Right lobe of liver (tissue), 6 donors: Measurements from ENCODE around the gene OAS2. TPM values are rescaled to one million over a fixed set of nuclear protein-coding genes. Genes with fewer than 3 reads are reported as not detected.

Source experiments
- ATAC-seq, 4 donors: fragments of 200-7000 bp; cut with Tn5 transposase; one replicate each; pipeline ENCODE4 v1.9.1; 2020; ENCODE audit warnings: mild to moderate bottlenecking in 4 of 4, moderate library complexity in 4 of 4
- DNase-seq, 3 donors: peaks; one replicate each; pipeline ENCODE4 v3.0.0-alpha.2; 2020
- H3K27ac ChIP-seq, 3 donors: fragments of 200-600 bp; one replicate each; pipeline ENCODE4 v1.8.0; 2022
- H3K27me3 ChIP-seq, 2 donors: fragments of 200-600 bp; one replicate each; pipeline ENCODE4 v1.8.0; 2022
- H3K36me3 ChIP-seq, 4 donors: fragments of 200-600 bp; sonication (generic) in 1 of 4; one replicate each; pipeline versions ENCODE4 v1.5.1 to v1.8.0; 2017 to 2022; ENCODE audit warnings: control low read depth in 1 of 4
- H3K4me1 ChIP-seq, 4 donors: fragments of 200-600 bp; sonication (generic) in 1 of 4; one replicate each; pipeline versions ENCODE4 v1.5.1 to v1.8.0; 2017 to 2022; ENCODE audit warnings: control low read depth in 1 of 4
- H3K4me3 ChIP-seq, 3 donors: fragments of 200-600 bp; one replicate each; pipeline ENCODE4 v1.8.0; 2022
- H3K9me3 ChIP-seq, 4 donors: fragments of 200-600 bp; sonication (generic) in 1 of 4; one replicate each; pipeline versions ENCODE4 v1.5.1 to v1.8.0; 2017 to 2022; ENCODE audit warnings: control low read depth in 1 of 4
- CTCF ChIP-seq, 4 donors: fragments of 200-600 bp in 3 of 4; fragments of 450-650 bp in 1 of 4; IDR thresholded peaks; one replicate each; pipeline versions ENCODE4 v1.5.1 to v1.8.0; 2016 to 2022; ENCODE audit warnings: antibody characterized with exemption in 4 of 4, mild to moderate bottlenecking in 2 of 4
- POLR2A ChIP-seq: fragments of 450-650 bp; IDR thresholded peaks from one replicate; pipeline ENCODE4 v1.6.1; 2017; ENCODE audit warnings: antibody characterized with exemption, mild to moderate bottlenecking
- WGBS: methylation state at CpG from one replicate; pipeline ENCODE4 v1.1.6; 2018; ENCODE audit warnings: low coverage, low lambda C conversion rate; ENCODE audit not compliant: insufficient coverage; ENCODE audit errors: missing lambda C conversion rate; 5-methylcytosine and 5-hydroxymethylcytosine counted together
- intact Hi-C, 2 donors: fragments of 100-400 bp; cut with DNase I; formaldehyde crosslinking; loops; one replicate each; pipeline versions ENCODE4 v1.11.2 to v1.14.1; 2022
- total RNA-seq, 6 experiments: library from RNA; depleted of rRNA in 2 of 6; stranded (reverse); fragments of >200 nt in 2 of 6; fragmentation: NEBNext Ultra II Directional in 3 of 6; extraction: Animal tissue kit (Norgen Biotek cat#: 25700) in 3 of 6; gene quantifications; one replicate each; pipeline versions ENCODE4 v1.1.0 to v1.2.4, GENCODE V29; 2016 to 2023
- donor health status: DM: no; HTN: yes; CAD: no.
- donor health status: DM: no; HTN: no; CAD: no.
- donor health status: DM: no; HTN: no; CAD: no.
- donor health status: DM: no; HTN: yes; CAD: no.
- donor health status: DM: no; HTN: yes; CAD: no.

OAS2 gene
- total RNA-seq, 6 experiments from 2014 or later, result 5.2 to 13.4 (median 7.1) TPM

- no peaks in the 10 kb centered on the region for H3K27me3 ChIP-seq
- ATAC-seq (no peak), DNase-seq (no peak)
- H3K4me1 ChIP-seq, result peaks cover 0 to 6% (median 0%) of the 10 kb centered on the region in 4 donors
- H3K4me3 ChIP-seq, result no peak overlapping the region
- 53% methylated on average over 4 of the region's 7 CpGs for WGBS
- no peak for TF ChIP-seq POLR2A
- H3K36me3 ChIP-seq, result no peaks in the 10 kb centered on the region
- H3K9me3 ChIP-seq, result no peaks in the 10 kb centered on the region
- H3K27ac ChIP-seq, result no peak overlapping the region
- intact Hi-C loops, result loop anchor here in 1 of 2 donors (10.0 kb wide), 1 partner anchor 133 kb away; no protein-coding TSS in a partner anchor
Observed at GRCh38 chr12:113041560-113041959, 63.2 kb downstream of the OAS2 start.

- 76% methylated on average over 4 of the region's 8 CpGs for WGBS
- H3K27me3 ChIP-seq, result no peaks in the 10 kb centered on the region
- intact Hi-C loops, result loop anchor here in 1 of 2 donors (10.0 kb wide), 1 partner anchor 132 kb away; no protein-coding TSS in a partner anchor
- no peak overlapping the region for H3K4me3 ChIP-seq
- no peaks in the 10 kb centered on the region for H3K36me3 ChIP-seq
- no peak overlapping the region for H3K27ac ChIP-seq
- peaks cover 0 to 6% (median 0%) of the 10 kb centered on the region in 4 donors for H3K4me1 ChIP-seq
- no peak for ATAC-seq
- no peak for DNase-seq
- TF ChIP-seq CTCF (IDR thresholded peaks at IDR 0.05) (no peak), POLR2A (no peak)
- H3K9me3 ChIP-seq, result no peaks in the 10 kb centered on the region
Observed at GRCh38 chr12:113043240-113043639, 64.9 kb downstream of the OAS2 start.

- Histone ChIP-seq H3K27me3 (no peaks in the 10 kb centered on the region), H3K36me3 (no peaks in the 10 kb centered on the region), H3K27ac (no peak overlapping the region), H3K4me3 (no peak overlapping the region), H3K9me3 (no peaks in the 10 kb centered on the region), H3K4me1 (peaks cover 0 to 6% (median 0%) of the 10 kb centered on the region in 4 donors)
- DNase-seq, result no peak
- 61% methylated on average over 3 of the region's 3 CpGs for WGBS
- intact Hi-C loops, result loop anchor here in 1 of 2 donors (10.0 kb wide), 1 partner anchor 130 kb away; no protein-coding TSS in a partner anchor
- TF ChIP-seq POLR2A, result no peak
- TF ChIP-seq CTCF (IDR thresholded peaks at IDR 0.05), result no peak
- no peak for ATAC-seq
Observed at GRCh38 chr12:113044516-113044915, 66.2 kb downstream of the OAS2 start.

- Histone ChIP-seq H3K36me3 (no peaks in the 10 kb centered on the region), H3K4me3 (no peak overlapping the region), H3K9me3 (no peaks in the 10 kb centered on the region), H3K4me1 (no peaks in the 10 kb centered on the region), H3K27ac (no peak overlapping the region), H3K27me3 (no peaks in the 10 kb centered on the region)
- intact Hi-C loops, result loop anchor here in 1 of 2 donors (5.0 to 10.0 kb wide), 2 partner anchors 49 to 126 kb away; no protein-coding TSS in a partner anchor
- TF ChIP-seq POLR2A (no peak), CTCF (IDR thresholded peaks at IDR 0.05) (peak; percentile 77 to 91 (median 83))
- peak; percentile 91 to 97 (median 95) for ATAC-seq
- 0% methylated on average over 6 of the region's 6 CpGs for WGBS
- DNase-seq, result no peak
Observed at GRCh38 chr12:113048716-113049127, 70.4 kb downstream of the OAS2 start.

GRCh38 chr12:113049976-113050742 lies 71.8 kb downstream of the OAS2 start:
- Histone ChIP-seq H3K36me3 (no peaks in the 10 kb centered on the region), H3K4me3 (no peak overlapping the region), H3K4me1 (no peaks in the 10 kb centered on the region), H3K9me3 (no peaks in the 10 kb centered on the region), H3K27ac (no peak overlapping the region), H3K27me3 (no peaks in the 10 kb centered on the region)
- DNase-seq, result no peak
- TF ChIP-seq CTCF (IDR thresholded peaks at IDR 0.05), result peak in 2 of 4 donors; percentile 13 to 26
- no peak for TF ChIP-seq POLR2A
- 65% methylated on average over 10 of the region's 11 CpGs for WGBS
- intact Hi-C loops, result loop anchor here (5.0 to 10.0 kb wide), 3 partner anchors 47 to 125 kb away; no protein-coding TSS in a partner anchor
- peak in 3 of 4 donors; percentile 28 to 34 (median 34) for ATAC-seq
